K562 (cell line): ENCODE data around the gene HOXB3. TPM values are rescaled to one million over a fixed set of nuclear protein-coding genes. Genes with fewer than 3 reads are reported as not detected.

ENCODE experiments used
- ATAC-seq: fragments of 200-7000 bp; cut with Tn5 transposase; 3 replicates; pipeline ENCODE4 v1.9.1; 2020; ENCODE audit warnings: moderate library complexity
- BruUV-seq: library from RNA; stranded (reverse); fragments of 400-500 nt; replicated peaks from 2 replicates; lab custom pipeline; 2021; lab: Mats Ljungman, UMichigan
- CTCF ChIA-PET: fragments of 300-600 bp; formaldehyde crosslinking; extraction: SDS; loops from one replicate; lab custom pipeline; 2021; ENCODE audit warnings: low intra/inter-chr PET ratio; lab: Yijun Ruan, JAX
- POLR2A ChIA-PET: fragments of 300-600, 350-650 bp; sonication (Branson Sonifier 250); formaldehyde crosslinking; extraction: SDS; loops from one replicate; lab custom pipeline; 2021; ENCODE audit warnings: antibody characterized with exemption, inconsistent platforms; lab: Yijun Ruan, JAX
- DNase-seq, 4 experiments: peaks; one replicate each; pipeline versions ENCODE4 v3.0.0 to v3.0.0-alpha.2; 2011 to 2018; ENCODE audit warnings: low spot score in 3 of 4, mixed read lengths in 3 of 4; ENCODE audit errors: extremely low read depth in 1 of 4
- FAIRE-seq: peaks from 2 replicates; lab custom pipeline; 2011; peaks lifted over from hg19 to GRCh38; lab: Jason Lieb, UNC
- H2AFZ ChIP-seq: 2 replicates; pipeline ENCODE4 v1.6.0; 2011; ENCODE audit warnings: low read depth, low read length, control low read depth, inconsistent platforms
- H3K27ac ChIP-seq: fragments of 200-600 bp; 3 replicates; pipeline ENCODE4 v1.8.0; 2011; ENCODE audit warnings: low read depth, mild to moderate bottlenecking, control low read depth, inconsistent platforms, low read length, moderate library complexity, mixed read lengths; ENCODE audit errors: extremely low read depth
- H3K27me3 ChIP-seq, 2 experiments: fragments of 300-600 bp in 1 of 2; 2 replicates in 1 of 2; 3 replicates in 1 of 2; pipeline versions ENCODE4 v1.6.0 to v1.8.0; 2011; ENCODE audit warnings: inconsistent platforms in 2 of 2, low read length in 2 of 2, mild to moderate bottlenecking in 1 of 2, mixed read lengths in 1 of 2, moderate library complexity in 1 of 2; ENCODE audit not compliant: control insufficient read depth in 2 of 2, insufficient read depth in 2 of 2
- H3K36me3 ChIP-seq: fragments of 300-600 bp; 3 replicates; pipeline ENCODE4 v1.8.0; 2011; ENCODE audit warnings: mild to moderate bottlenecking, low read length, inconsistent platforms; ENCODE audit not compliant: control insufficient read depth, insufficient read depth
- H3K4me1 ChIP-seq, 2 experiments: fragments of 200-600 bp in 1 of 2; replicated peaks in 1 of 2; 2 replicates in 1 of 2; 3 replicates in 1 of 2; pipeline versions ENCODE4 v1.5.1 to v1.8.0; 2011; ENCODE audit warnings: inconsistent platforms in 2 of 2, low read length in 2 of 2, mild to moderate bottlenecking in 1 of 2, mixed read lengths in 1 of 2, moderate library complexity in 1 of 2; ENCODE audit not compliant: control insufficient read depth in 2 of 2, insufficient read depth in 2 of 2
- H3K4me2 ChIP-seq: 2 replicates; pipeline ENCODE4 v1.6.1; 2011; ENCODE audit warnings: low read length, control low read depth, inconsistent platforms, mixed read lengths; ENCODE audit not compliant: insufficient read depth
- H3K4me3 ChIP-seq: fragments of 200-600 bp; sonication (generic), shearing (Covaris generic); 2 replicates; pipeline ENCODE4 v1.5.1; 2016; ENCODE audit warnings: control low read depth, inconsistent platforms
- H3K79me2 ChIP-seq: fragments of 200-600 bp; 3 replicates; pipeline ENCODE4 v1.8.0; 2011; ENCODE audit warnings: low read length, inconsistent platforms; ENCODE audit not compliant: control insufficient read depth, insufficient read depth
- H3K9ac ChIP-seq, 2 experiments: 2 replicates each; pipeline versions ENCODE4 v1.6.0 to v1.6.1; 2011; ENCODE audit warnings: low read depth in 2 of 2, low read length in 2 of 2, control low read depth in 1 of 2, inconsistent platforms in 1 of 2, mild to moderate bottlenecking in 1 of 2, mixed read lengths in 1 of 2; ENCODE audit not compliant: insufficient read depth in 1 of 2
- H3K9me1 ChIP-seq: one replicate; pipeline ENCODE4 v1.6.0; 2011; ENCODE audit warnings: inconsistent platforms, mild to moderate bottlenecking, low read length, moderate library complexity; ENCODE audit not compliant: control insufficient read depth, insufficient read depth
- H3K9me3 ChIP-seq: replicated peaks from 2 replicates; pipeline ENCODE4 v1.5.1; 2011; ENCODE audit warnings: low read depth, low read length, inconsistent platforms; ENCODE audit not compliant: control insufficient read depth, insufficient read depth
- H4K20me1 ChIP-seq: replicated peaks from 2 replicates; pipeline ENCODE4 v1.6.1; 2011; ENCODE audit warnings: low read length, inconsistent platforms, mixed read lengths; ENCODE audit not compliant: control insufficient read depth, insufficient read depth
- C11orf30 ChIP-seq: fragments of 450-650 bp; IDR thresholded peaks from 2 replicates; pipeline ENCODE4 v1.6.1; 2016; ENCODE audit warnings: low read depth, mild to moderate bottlenecking
- KAT7 ChIP-seq: sonication (generic); formaldehyde crosslinking; IDR thresholded peaks from 2 replicates; pipeline ENCODE4 v1.8.0; 2022; ENCODE audit warnings: missing genetic modification reagents, mild to moderate bottlenecking, borderline replicate concordance
- NFIX ChIP-seq: fragments of 250-450 bp; sonication (Bioruptor Pico); IDR thresholded peaks from 2 replicates; pipeline ENCODE4 v1.4.0; 2020; ENCODE audit warnings: low read depth, mild to moderate bottlenecking, moderate library complexity
- ZNF274 ChIP-seq: IDR thresholded peaks from 2 replicates; pipeline ENCODE4 v1.6.1; 2011; ENCODE audit warnings: low read depth, mild to moderate bottlenecking, low read length, moderate library complexity, borderline replicate concordance
- ZNF764 ChIP-seq: fragments of 250-450 bp; sonication (Bioruptor Pico); IDR thresholded peaks from 2 replicates; pipeline ENCODE4 v1.4.0; 2020; ENCODE audit warnings: low read depth, mild to moderate bottlenecking, moderate library complexity
- ZNF79 ChIP-seq: fragments of 250-450 bp; sonication (Bioruptor Pico); IDR thresholded peaks from 2 replicates; pipeline ENCODE4 v1.4.0; 2020; ENCODE audit warnings: low read depth, mild to moderate bottlenecking, moderate library complexity
- WGBS: fragments of 100-300 bp; shearing (Covaris generic); methylation state at CpG from one replicate; pipeline ENCODE4 v1.1.6; 2016; ENCODE audit warnings: low coverage, mixed read lengths; ENCODE audit not compliant: insufficient coverage; ENCODE audit errors: missing lambda C conversion rate; 5-methylcytosine and 5-hydroxymethylcytosine counted together
- in situ Hi-C: fragments of 300-500 bp; cut with MboI; formaldehyde crosslinking; loops from 4 replicates; pipeline ENCODE4 v1.15.0; 2018; ENCODE audit warnings: inconsistent platforms, mixed read lengths
- intact Hi-C: fragments of 100-400 bp; cut with micrococcal nuclease; formaldehyde crosslinking; loops from 2 replicates; pipeline ENCODE4 v1.14.2; 2022
- polyA plus RNA-seq, 8 experiments: library from polyadenylated mRNA; depleted of rRNA in 4 of 8; stranded (reverse) in 5 of 8; unstranded in 3 of 8; fragments of >200 nt; fragmentation: Nextera tagmentation in 2 of 8; fragmentation: Illumina TruSeq in 1 of 8; extraction: Ambion mirVana in 2 of 8; extraction: Trizol in 1 of 8; gene quantifications; 2 replicates each; pipeline versions ENCODE4 v1.2.1 to v1.2.3, GENCODE V29; 2011 to 2014; ENCODE audit warnings: inconsistent platforms in 1 of 8, missing spikeins in 1 of 8
- total RNA-seq, 7 experiments: library from RNA; depleted of rRNA in 6 of 7; stranded (reverse); fragments of >200 nt in 6 of 7; fragmentation: Illumina TruSeq in 2 of 7; extraction: Trizol in 2 of 7; gene quantifications; 2 replicates each; pipeline versions ENCODE4 v1.2.1 to v1.2.3, GENCODE V29; 2011 to 2021; ENCODE audit warnings: low replicate concordance in 1 of 7

The HOXB3 gene
- total and polyA plus RNA-seq, 9 of the 15 experiments (the other 6 are each of a cell fraction or from before 2014, with no cell fraction given): 2.4 to 41.3 (median 20.2) TPM

GRCh38 chr17:48624118-48624517 is 34.1 kb upstream of the HOXB3 start:
- CTCF ChIA-PET: interaction anchor here (0.6 kb wide), 1 partner anchor 197 kb away, joined by 4 read pairs; no protein-coding TSS in a partner anchor
- H3K9ac ChIP-seq: peak overlapping the region; percentile 99 to 100
- FAIRE-seq (no peak), ATAC-seq (no peak), DNase-seq (no peak)
- POLR2A ChIA-PET: interaction anchor here (0.6 to 4.0 kb wide), 16 partner anchors 8 to 574 kb away, joined by 3 to 43 read pairs (median 4); partner anchors contain the start of genes HOXB5 and SNX11
- 2% methylated on average over 5 of the region's 5 CpGs for WGBS
- TF ChIP-seq C11orf30 (no peak), ZNF79 (no peak), NFIX (CRISPR knock-in tag) (no peak), ZNF274 (no peak), ZNF764 (CRISPR knock-in tag) (no peak), KAT7 (CRISPR knock-in tag) (0 out of 2 replicates have a peak, but pooled peaks have one; percentile 40)
- peaks cover 51% of the 10 kb centered on the region for H4K20me1 ChIP-seq
- H3K9me3 ChIP-seq: no peaks in the 10 kb centered on the region
- peaks cover 51% of the 10 kb centered on the region for H3K36me3 ChIP-seq
- H3K79me2 ChIP-seq: peaks cover 94% of the 10 kb centered on the region
- no peaks in the 10 kb centered on the region for H3K27me3 ChIP-seq
- peak overlapping the region; percentile 99 for H3K27ac ChIP-seq
- peaks cover 51 to 65% of the 10 kb centered on the region in 2 experiments for H3K4me1 ChIP-seq
- peak overlapping the region; percentile 97 for H3K4me3 ChIP-seq
- in situ Hi-C loops (loop anchor here (10.0 kb wide), 1 partner anchor 589 kb away; the partner anchor contains the start of gene COPZ2), intact Hi-C loops (no loop called here)
- H3K4me2 ChIP-seq: peak overlapping the region; percentile 65
- H3K9me1 ChIP-seq: no peaks in the 10 kb centered on the region
- H2AFZ ChIP-seq: no peak overlapping the region
- BruUV-seq: no TSS peak
